COLO668 (cell line): ENCODE measurements around the gene KLK4.
"Not testable (repeated sequence)": the region's sequence is repeated elsewhere in the genome, so short reads cannot be mapped to it uniquely, and the experiment has no call there.

Source experiments
- DNase-seq: peaks from one replicate; lab custom pipeline; 2025; ENCODE audit not compliant: unreplicated experiment; lab: John Stamatoyannopoulos, UW

The KLK4 gene

GRCh38 chr19:50916069-50916468, 4.9 kb upstream of the KLK4 start:
- DNase-seq: no peak

- DNase-seq: peak; percentile 34
Measured at GRCh38 chr19:50912727-50913716, 1.8 kb upstream of the KLK4 start.

GRCh38 chr19:50912102-50912599, 956 bp upstream of the KLK4 start:
- no peak for DNase-seq

GRCh38 chr19:50910722-50911121, 473 bp downstream of the KLK4 start:
- DNase-seq: no peak

- DNase-seq: peak; percentile 45
Measured at GRCh38 chr19:50909240-50910070, 1.7 kb downstream of the KLK4 start.

- no peak for DNase-seq
Measured at GRCh38 chr19:50908336-50908735, 2.9 kb downstream of the KLK4 start.

GRCh38 chr19:50906217-50906616, 5.0 kb downstream of the KLK4 start:
- DNase-seq: peak; percentile 48

- no peak for DNase-seq
Measured at GRCh38 chr19:50902640-50903039, 8.6 kb downstream of the KLK4 start.

- DNase-seq: no peak
Measured at GRCh38 chr19:50899569-50899968, 11.6 kb downstream of the KLK4 start.

- no peak for DNase-seq
Measured at GRCh38 chr19:50898018-50898417, 13.2 kb downstream of the KLK4 start.

GRCh38 chr19:50897612-50898011, 13.6 kb downstream of the KLK4 start:
- DNase-seq: no peak

- DNase-seq: no peak
Measured at GRCh38 chr19:50897191-50897607, 14.0 kb downstream of the KLK4 start.

GRCh38 chr19:50896591-50897190, 14.5 kb downstream of the KLK4 start:
- DNase-seq: peak; percentile 91

GRCh38 chr19:50896089-50896590, 15.1 kb downstream of the KLK4 start:
- not testable (repeated sequence) for DNase-seq

GRCh38 chr19:50894478-50895356, 16.5 kb downstream of the KLK4 start:
- DNase-seq: peak; percentile 8

- peak; percentile 53 for DNase-seq
Measured at GRCh38 chr19:50893047-50893736, 18.0 kb downstream of the KLK4 start.

GRCh38 chr19:50891253-50891625, 20.0 kb downstream of the KLK4 start:
- DNase-seq: no peak

GRCh38 chr19:50890422-50891252, 20.6 kb downstream of the KLK4 start:
- DNase-seq: no peak

- no peak for DNase-seq
Measured at GRCh38 chr19:50889638-50890037, 21.6 kb downstream of the KLK4 start.
